Heart right ventricle (tissue), 16 donors: ENCODE results near the gene STXBP4. TPM values are rescaled to one million over a fixed set of nuclear protein-coding genes. Genes with fewer than 3 reads are reported as not detected.

Source experiments
- ATAC-seq, 8 donors: fragments of 200-7000 bp; cut with Tn5 transposase; one replicate each; pipeline ENCODE4 v1.9.1; 2020; ENCODE audit warnings: mild to moderate bottlenecking in 8 of 8, moderate library complexity in 8 of 8, moderate number of reproducible peaks in 1 of 8
- DNase-seq, 2 donors: peaks; one replicate each; pipeline ENCODE4 v3.0.0-alpha.2; 2020
- H3K27ac ChIP-seq, 10 donors: fragments of 200-600 bp; sonication (generic) in 2 of 10; one replicate each; pipeline versions ENCODE4 v1.5.0 to v1.8.0; 2020 to 2022; ENCODE audit warnings: mild to moderate bottlenecking in 3 of 10
- H3K27me3 ChIP-seq, 7 donors: fragments of 200-600 bp; one replicate each; pipeline ENCODE4 v1.8.0; 2021 to 2022; ENCODE audit warnings: mild to moderate bottlenecking in 2 of 7
- H3K36me3 ChIP-seq, 9 donors: fragments of 200-600 bp; sonication (generic) in 1 of 9; one replicate each; pipeline versions ENCODE4 v1.5.0 to v1.8.0; 2020 to 2022; ENCODE audit warnings: mild to moderate bottlenecking in 2 of 9
- H3K4me1 ChIP-seq, 9 donors: fragments of 200-600 bp; sonication (generic) in 1 of 9; one replicate each; pipeline versions ENCODE4 v1.5.0 to v1.8.0; 2020 to 2022; ENCODE audit warnings: mild to moderate bottlenecking in 4 of 9
- H3K4me3 ChIP-seq, 10 donors: fragments of 200-600 bp; sonication (generic) in 2 of 10; one replicate each; pipeline versions ENCODE4 v1.5.0 to v1.8.0; 2020 to 2022; ENCODE audit warnings: mild to moderate bottlenecking in 7 of 10, moderate library complexity in 2 of 10
- H3K9me3 ChIP-seq, 11 donors: fragments of 200-600 bp in 10 of 11; sonication (generic) in 2 of 11; one replicate each; pipeline versions ENCODE4 v1.5.0 to v1.8.0; 2013 to 2022; ENCODE audit warnings: mild to moderate bottlenecking in 2 of 11, control low read depth in 1 of 11, moderate library complexity in 1 of 11
- WGBS, 2 donors: extraction: QIAGEN DNeasy Blood & Tissue Kit; methylation state at CpG; one replicate each; pipeline ENCODE4 v1.1.7; 2013; ENCODE audit warnings: inconsistent platforms in 1 of 2; 5-methylcytosine and 5-hydroxymethylcytosine counted together
- intact Hi-C, 10 donors: fragments of 100-400 bp; cut with DNase I; formaldehyde crosslinking; loops; one replicate each; pipeline versions ENCODE4 v1.11.1 to v1.14.2; 2022
- polyA plus RNA-seq, 2 donors: library from polyadenylated mRNA; stranded (reverse); fragments of 200-250 nt; gene quantifications; one replicate each; pipeline ENCODE4 v1.2.3, GENCODE V29; 2013
- total RNA-seq, 10 donors: library from RNA; stranded (reverse); fragmentation: NEBNext Ultra II Directional in 3 of 10; extraction: Animal tissue kit (Norgen Biotek cat#: 25700) in 3 of 10; gene quantifications; one replicate each; pipeline versions ENCODE4 v1.2.1 to v1.2.4, GENCODE V29; 2021 to 2023
- TF ChIP-seq, protein P1 (sequence below), 9 donors: fragments of 200-600 bp; sonication (generic) in 2 of 9; IDR thresholded peaks; one replicate each; pipeline versions ENCODE4 v1.5.0 to v1.8.0; 2021 to 2022; ENCODE audit warnings: antibody characterized with exemption in 9 of 9, mild to moderate bottlenecking in 5 of 9, moderate library complexity in 1 of 9
- donor health status: Arrhythmogenic right ventricular cardiomyopathy.
- donor health status: ischemic (EF 13 %, LVEDD 7.1; RV severe dilation, severe dysfunction).
- donor health status: healthy with polysubstance abuse.
- donor health status: DM: no; HTN: yes; CAD: no.
- donor health status: DM: no; HTN: no; CAD: no.
- donor health status: ischemic (EF 25% LVEDD 6.9; RV normal size, moderate dysfunction).
- donor health status: ischemic (EF 25% LVEDD 5.7; RV mildly dilated, moderate dysfunction).
- donor health status: healthy.
- donor health status: DM: yes; HTN: yes; CAD: no.
- donor health status: Ischemic cardiomyopathy.
- donor health status: ischemic (EF 35%, LVEDD 5.7; RV mildly dilated, moderate dysfunction).
- donor health status: nonischemic (EF 11% LVEDD 7.7; RV severe dilation, severe dysfunction).
- donor health status: DM: yes; HTN: yes; CAD: no.
- donor health status: PGD.
- donor health status: ischemic (EF 29% LVEDD 5.4; RV normal size, mild dysfunction).
- donor health status: nonischemic (EF 23%, LVEDD 6.1; RV moderate dilation, normal function).

Gene STXBP4
- total and polyA plus RNA-seq, 12 donors = 0.77 to 8.3 (median 5.0) TPM

DNA sequence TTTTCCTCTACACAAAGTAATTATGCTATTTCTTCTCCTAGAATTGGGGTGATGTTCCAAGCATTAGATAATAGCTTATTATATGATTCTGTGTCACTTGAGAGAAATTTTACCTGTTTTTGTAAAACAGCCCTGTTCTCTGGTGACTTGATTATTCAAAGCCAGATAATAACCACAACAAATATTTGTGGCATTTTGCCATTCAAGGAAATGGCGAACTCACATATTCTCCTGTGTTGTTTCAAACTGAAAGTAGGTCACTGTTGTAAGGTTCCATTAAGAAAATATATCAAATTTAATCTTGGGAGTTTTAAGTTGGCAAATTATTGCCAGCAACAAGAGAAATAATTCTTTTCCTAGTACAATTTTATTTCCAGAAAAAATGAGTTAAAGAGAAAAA lies 124.8 kb downstream of the STXBP4 start:
- Histone ChIP-seq H3K4me3 (no peak overlapping the region), H3K27ac (no peak overlapping the region), H3K9me3 (no peaks in the 10 kb centered on the region), H3K4me1 (peaks cover 0 to 3% (median 0%) of the 10 kb centered on the region in 9 donors), H3K36me3 (no peaks in the 10 kb centered on the region), H3K27me3 (no peaks in the 10 kb centered on the region)
- intact Hi-C loops = no loop called here
- DNase-seq (no peak), ATAC-seq (no peak)
- TF ChIP-seq, protein P1, sequence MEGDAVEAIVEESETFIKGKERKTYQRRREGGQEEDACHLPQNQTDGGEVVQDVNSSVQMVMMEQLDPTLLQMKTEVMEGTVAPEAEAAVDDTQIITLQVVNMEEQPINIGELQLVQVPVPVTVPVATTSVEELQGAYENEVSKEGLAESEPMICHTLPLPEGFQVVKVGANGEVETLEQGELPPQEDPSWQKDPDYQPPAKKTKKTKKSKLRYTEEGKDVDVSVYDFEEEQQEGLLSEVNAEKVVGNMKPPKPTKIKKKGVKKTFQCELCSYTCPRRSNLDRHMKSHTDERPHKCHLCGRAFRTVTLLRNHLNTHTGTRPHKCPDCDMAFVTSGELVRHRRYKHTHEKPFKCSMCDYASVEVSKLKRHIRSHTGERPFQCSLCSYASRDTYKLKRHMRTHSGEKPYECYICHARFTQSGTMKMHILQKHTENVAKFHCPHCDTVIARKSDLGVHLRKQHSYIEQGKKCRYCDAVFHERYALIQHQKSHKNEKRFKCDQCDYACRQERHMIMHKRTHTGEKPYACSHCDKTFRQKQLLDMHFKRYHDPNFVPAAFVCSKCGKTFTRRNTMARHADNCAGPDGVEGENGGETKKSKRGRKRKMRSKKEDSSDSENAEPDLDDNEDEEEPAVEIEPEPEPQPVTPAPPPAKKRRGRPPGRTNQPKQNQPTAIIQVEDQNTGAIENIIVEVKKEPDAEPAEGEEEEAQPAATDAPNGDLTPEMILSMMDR (IDR thresholded peaks at IDR 0.05) = no peak
- WGBS, 2 donors = 67 to 81% methylated on average over 1 of the region's 1 CpG

DNA sequence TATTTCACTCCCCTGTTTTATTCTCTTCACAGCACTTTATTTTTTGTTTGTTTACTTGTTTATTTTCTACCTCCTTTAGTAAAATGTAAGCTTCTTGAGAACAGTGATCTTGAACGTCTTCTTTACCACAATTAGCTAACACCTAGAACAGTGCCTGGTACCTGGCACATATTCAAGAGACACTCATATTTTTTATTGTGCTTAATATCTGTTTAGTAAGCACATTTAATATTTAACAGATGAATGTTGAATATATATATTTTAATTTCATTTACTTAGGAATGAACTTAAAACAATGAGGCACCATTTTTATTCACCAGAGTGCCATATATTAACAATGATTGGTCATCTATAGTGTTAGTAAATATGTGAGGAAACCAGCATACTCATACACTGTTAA lies 130.2 kb downstream of the STXBP4 start:
- no peak for ATAC-seq
- peaks cover 0 to 21% (median 0%) of the 10 kb centered on the region in 11 donors for H3K9me3 ChIP-seq
- 95 to 97% methylated on average over 1 of the region's 1 CpG for WGBS, 2 donors

DNA sequence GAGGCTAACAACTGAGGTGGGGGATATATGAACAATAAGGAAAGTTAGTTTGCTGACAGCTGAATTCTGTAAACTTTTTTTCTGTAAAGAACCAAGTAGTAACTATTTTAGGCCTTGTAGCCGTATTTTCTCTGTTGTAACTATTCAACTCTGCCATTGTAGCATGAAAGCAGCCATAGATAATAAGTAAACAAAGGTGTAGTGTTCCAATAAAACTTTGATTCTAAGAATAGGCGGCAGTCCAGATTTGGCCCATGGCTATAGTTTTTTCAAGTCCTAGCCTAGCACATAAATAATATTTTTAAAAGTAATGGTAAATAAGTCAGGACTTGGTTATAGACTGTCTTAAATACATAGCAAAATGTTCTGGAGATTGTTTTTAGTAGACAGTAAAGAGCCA lies 142.0 kb downstream of the STXBP4 start:
- H3K4me3 ChIP-seq = no peak overlapping the region
- no peak for DNase-seq
- no peak overlapping the region for H3K27ac ChIP-seq
- no peaks in the 10 kb centered on the region for H3K4me1 ChIP-seq
- H3K27me3 ChIP-seq = no peaks in the 10 kb centered on the region
- no peak for ATAC-seq
- no peaks in the 10 kb centered on the region for H3K36me3 ChIP-seq
- WGBS, 2 donors = 90 to 93% methylated on average over 2 of the region's 2 CpGs
- H3K9me3 ChIP-seq = peaks cover 0 to 15% (median 0%) of the 10 kb centered on the region in 11 donors
- intact Hi-C loops = no loop called here
- TF ChIP-seq, protein P1 (IDR thresholded peaks at IDR 0.05) = no peak

More for the DNA sequence above, 130.2 kb downstream of the STXBP4 start:
- Histone ChIP-seq H3K27ac (no peak overlapping the region), H3K4me1 (no peaks in the 10 kb centered on the region), H3K36me3 (peaks cover 0 to 16% (median 0%) of the 10 kb centered on the region in 9 donors), H3K27me3 (no peaks in the 10 kb centered on the region), H3K4me3 (no peak overlapping the region)
- no peak for DNase-seq
- intact Hi-C loops = no loop called here
- TF ChIP-seq, protein P1 (IDR thresholded peaks at IDR 0.05) = no peak

DNA sequence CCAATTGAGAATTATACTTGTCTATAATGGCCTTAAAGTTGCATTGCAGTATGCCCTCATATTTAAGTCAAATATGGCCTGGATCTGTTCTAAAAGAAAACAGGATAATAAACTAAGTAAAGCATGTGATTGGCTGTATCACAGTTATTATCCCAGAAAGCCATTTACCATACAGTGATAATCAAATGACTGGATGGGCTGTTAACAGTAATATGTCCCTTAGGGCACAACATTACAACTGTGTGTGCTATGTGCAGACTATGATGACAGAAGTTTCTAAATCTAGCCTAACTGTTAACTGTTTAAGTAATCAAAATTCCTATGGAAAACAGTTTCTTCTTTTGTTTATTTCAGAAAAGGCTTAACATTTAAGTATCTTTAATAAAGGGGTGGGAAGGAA lies 145.7 kb downstream of the STXBP4 start:
- intact Hi-C loops = no loop called here
- H3K27ac ChIP-seq = no peak overlapping the region
- H3K9me3 ChIP-seq = no peaks in the 10 kb centered on the region
- H3K36me3 ChIP-seq = no peaks in the 10 kb centered on the region
- peaks cover 0 to 18% (median 9%) of the 10 kb centered on the region in 9 donors for H3K4me1 ChIP-seq
- TF ChIP-seq, protein P1 (IDR thresholded peaks at IDR 0.05) = no peak
- ATAC-seq = no peak
- no peaks in the 10 kb centered on the region for H3K27me3 ChIP-seq
- H3K4me3 ChIP-seq = no peak overlapping the region
- DNase-seq = no peak
